ENCODE results near the gene SLC8A1.

The SLC8A1 gene

GRCh38 chr2:40452786-40453185, 896 bp upstream of the SLC8A1 start:
- DNase-seq (ENCODE audit: low spot score), result no peak
- H3K4me3 ChIP-seq, result peak overlapping the region; percentile 78
- H3K27ac ChIP-seq, result peak overlapping the region in 1 of 2 donors; percentile 85
- TF ChIP-seq, protein P1, sequence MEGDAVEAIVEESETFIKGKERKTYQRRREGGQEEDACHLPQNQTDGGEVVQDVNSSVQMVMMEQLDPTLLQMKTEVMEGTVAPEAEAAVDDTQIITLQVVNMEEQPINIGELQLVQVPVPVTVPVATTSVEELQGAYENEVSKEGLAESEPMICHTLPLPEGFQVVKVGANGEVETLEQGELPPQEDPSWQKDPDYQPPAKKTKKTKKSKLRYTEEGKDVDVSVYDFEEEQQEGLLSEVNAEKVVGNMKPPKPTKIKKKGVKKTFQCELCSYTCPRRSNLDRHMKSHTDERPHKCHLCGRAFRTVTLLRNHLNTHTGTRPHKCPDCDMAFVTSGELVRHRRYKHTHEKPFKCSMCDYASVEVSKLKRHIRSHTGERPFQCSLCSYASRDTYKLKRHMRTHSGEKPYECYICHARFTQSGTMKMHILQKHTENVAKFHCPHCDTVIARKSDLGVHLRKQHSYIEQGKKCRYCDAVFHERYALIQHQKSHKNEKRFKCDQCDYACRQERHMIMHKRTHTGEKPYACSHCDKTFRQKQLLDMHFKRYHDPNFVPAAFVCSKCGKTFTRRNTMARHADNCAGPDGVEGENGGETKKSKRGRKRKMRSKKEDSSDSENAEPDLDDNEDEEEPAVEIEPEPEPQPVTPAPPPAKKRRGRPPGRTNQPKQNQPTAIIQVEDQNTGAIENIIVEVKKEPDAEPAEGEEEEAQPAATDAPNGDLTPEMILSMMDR (IDR thresholded peaks at IDR 0.05), result no peak

DNA sequence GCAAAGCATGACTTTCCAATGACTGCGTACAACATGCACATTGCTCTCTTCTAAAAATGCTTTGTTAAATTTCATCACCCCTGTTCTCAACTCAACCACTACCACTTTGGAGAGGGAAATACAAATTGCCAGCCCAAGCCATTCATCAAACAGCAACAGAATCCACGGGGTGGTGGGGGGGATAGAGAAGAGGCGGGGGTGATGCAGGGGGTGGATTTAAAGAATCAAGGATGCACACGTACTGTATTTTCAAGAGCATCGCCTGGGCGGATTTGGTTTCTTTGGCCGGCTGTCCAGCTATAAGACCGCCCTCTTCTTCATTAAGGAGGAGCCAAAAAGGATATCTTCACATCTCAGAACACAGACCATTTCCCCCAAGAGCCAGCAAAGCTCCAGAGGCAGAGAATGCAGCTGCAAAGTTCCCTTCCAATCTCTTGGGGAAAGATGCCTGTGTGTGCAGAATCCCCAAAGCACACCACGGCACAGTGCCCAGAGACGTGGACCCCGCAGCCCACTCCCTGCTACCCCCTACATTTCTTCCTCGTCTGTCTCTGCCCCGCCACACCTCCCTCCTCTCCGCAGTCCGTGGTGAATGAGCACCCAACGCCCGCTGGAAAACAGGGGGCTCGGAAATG, 977 bp downstream of the SLC8A1 start:
- Histone ChIP-seq H3K4me3 (peak overlapping the region; percentile 78), H3K27ac (peak overlapping the region; percentile 37 to 85)
- DNase-seq (ENCODE audit: low spot score), result no peak
- TF ChIP-seq, protein P1 (IDR thresholded peaks at IDR 0.05), result no peak

- H3K27ac ChIP-seq, result peak overlapping the region in 1 of 2 donors; percentile 85
- no peak for DNase-seq (ENCODE audit: low spot score)
- TF ChIP-seq, protein P1 (IDR thresholded peaks at IDR 0.05), result no peak
- H3K4me3 ChIP-seq, result peak overlapping the region; percentile 78
Measured at GRCh38 chr2:40450066-40450795, 1.7 kb downstream of the SLC8A1 start.

DNA sequence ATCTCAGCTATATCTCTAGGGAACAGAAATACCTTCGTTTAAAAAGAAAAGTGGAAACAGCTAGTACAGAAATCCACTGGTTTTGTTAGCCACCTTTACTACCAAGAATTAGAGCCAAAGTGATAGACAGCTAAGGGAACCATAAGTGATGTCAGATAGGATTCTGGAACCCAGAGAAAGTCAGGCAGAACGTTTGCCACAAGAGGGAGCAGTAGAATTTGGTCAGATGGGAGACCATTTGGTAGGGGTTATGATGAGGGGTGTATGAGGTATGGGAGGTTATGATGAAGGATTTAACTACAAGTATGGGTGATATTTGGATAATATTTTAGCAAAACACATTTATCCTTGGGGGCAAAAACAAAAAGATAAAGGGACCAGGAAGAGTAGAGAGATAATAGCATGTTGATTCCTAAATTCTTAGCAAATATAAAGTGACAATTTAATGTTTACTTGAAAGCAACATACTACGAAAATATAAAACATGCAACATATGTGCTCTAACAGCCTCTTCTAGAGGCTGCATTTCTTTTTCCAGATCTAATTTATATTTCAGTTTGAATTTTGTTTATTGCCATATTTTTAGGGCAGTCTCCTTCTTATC, 3.3 kb downstream of the SLC8A1 start:
- no peak overlapping the region for H3K4me3 ChIP-seq
- H3K27ac ChIP-seq, result no peak overlapping the region
- no peak for DNase-seq (ENCODE audit: low spot score)
- TF ChIP-seq, protein P1 (IDR thresholded peaks at IDR 0.05), result no peak

DNA sequence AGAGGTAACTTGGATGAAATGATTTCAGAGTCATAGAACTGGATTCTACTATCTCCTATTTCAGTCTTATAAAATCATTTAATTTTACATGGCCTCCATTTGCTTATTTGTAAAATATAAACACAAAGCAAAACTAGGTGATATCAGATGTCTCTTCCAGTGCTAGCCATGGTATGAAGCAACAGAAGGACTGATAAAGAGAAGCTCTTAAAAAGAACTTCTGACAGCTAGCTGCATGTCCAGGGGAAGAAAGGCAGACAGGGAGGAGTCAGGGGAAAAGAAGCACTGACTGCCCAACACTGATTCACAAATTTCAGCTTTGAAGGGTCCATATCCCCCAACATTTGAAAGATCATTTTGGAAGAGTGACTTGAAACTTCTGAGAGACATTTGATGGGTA, 6.4 kb downstream of the SLC8A1 start:
- TF ChIP-seq, protein P1 (IDR thresholded peaks at IDR 0.05), result no peak
- Histone ChIP-seq H3K4me3 (no peak overlapping the region), H3K27ac (no peak overlapping the region)
- DNase-seq (ENCODE audit: low spot score), result no peak

DNA sequence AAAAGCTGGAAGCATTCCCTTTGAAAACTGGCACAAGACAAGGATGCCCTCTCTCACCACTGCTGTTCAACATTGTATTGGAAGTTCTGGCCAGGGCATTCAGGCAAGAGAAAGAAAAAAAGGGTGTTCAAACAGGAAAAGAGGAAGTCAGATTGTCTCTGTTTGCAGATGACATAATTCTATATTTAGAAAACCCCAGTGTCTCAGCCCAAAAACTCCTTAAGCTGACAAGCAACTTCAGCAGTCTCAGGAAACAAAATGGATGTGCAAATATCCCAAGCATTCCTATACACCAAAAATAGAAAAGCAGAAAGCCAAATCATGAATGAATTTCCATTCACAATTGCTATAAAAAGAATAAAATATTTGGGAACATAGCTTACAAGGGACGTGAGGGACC, 11.1 kb downstream of the SLC8A1 start:
- Histone ChIP-seq H3K4me3 (no peak overlapping the region), H3K27ac (no peak overlapping the region)
- DNase-seq (ENCODE audit: low spot score), result no peak
- TF ChIP-seq, protein P1 (IDR thresholded peaks at IDR 0.05), result no peak

Data from coronary artery (tissue), 2 donors.